GM12878 (cell line): ENCODE results near the gene CAMK1. TPM values are rescaled to one million over a fixed set of nuclear protein-coding genes. Genes with fewer than 3 reads are reported as not detected.
A peak's percentile ranks its signal among the peaks of the same experiment; 100 is the strongest.

Experiments
- ATAC-seq: fragments of 200-7000 bp; cut with Tn5 transposase; 3 replicates; pipeline ENCODE4 v1.9.1; 2020; ENCODE audit warnings: mild to moderate bottlenecking, moderate library complexity
- BruUV-seq: library from RNA; stranded (reverse); fragments of 400-500 nt; replicated peaks from 2 replicates; lab custom pipeline; 2021; lab: Mats Ljungman, UMichigan
- CTCF ChIA-PET: fragments of 300-600 bp; sonication (Branson Sonifier 250); formaldehyde crosslinking; extraction: SDS; loops from one replicate; lab custom pipeline; 2021; ENCODE audit warnings: inconsistent platforms; lab: Yijun Ruan, JAX
- POLR2A ChIA-PET: fragments of 350-600 bp; formaldehyde crosslinking; extraction: SDS; loops from one replicate; lab custom pipeline; 2021; ENCODE audit warnings: inconsistent platforms; lab: Charles Lee
- RAD21 ChIA-PET: fragments of 300-600 bp; sonication (Branson Sonifier 250); formaldehyde crosslinking; loops from one replicate; lab custom pipeline; 2023; ENCODE audit warnings: antibody characterized with exemption; ENCODE audit not compliant: unreplicated experiment; lab: Charles Lee
- SMC1A ChIA-PET: fragments of 300-600 bp; sonication (Branson Sonifier 250); formaldehyde crosslinking; loops from one replicate; lab custom pipeline; 2023; ENCODE audit not compliant: unreplicated experiment, uncharacterized antibody; lab: Charles Lee
- DNase-seq: peaks from one replicate; pipeline ENCODE4 v3.0.0-alpha.2; 2011; ENCODE audit warnings: low read depth, low spot score
- FAIRE-seq: peaks from 3 replicates; lab custom pipeline; 2011; peaks lifted over from hg19 to GRCh38; lab: Jason Lieb, UNC
- H2AFZ ChIP-seq: 2 replicates; pipeline ENCODE4 v1.6.0; 2011; ENCODE audit warnings: low read depth, low read length, control low read depth; ENCODE audit not compliant: control insufficient read depth
- H3K27ac ChIP-seq: 2 replicates; pipeline ENCODE4 v1.5.1; 2011; ENCODE audit warnings: control low read depth; ENCODE audit not compliant: control insufficient read depth, insufficient read depth
- H3K27me3 ChIP-seq, 2 experiments: replicated peaks in 1 of 2; 2 replicates each; pipeline versions ENCODE4 v1.6.0 to v1.6.1; 2011; ENCODE audit warnings: low read length in 1 of 2; ENCODE audit not compliant: control insufficient read depth in 2 of 2, insufficient read depth in 2 of 2
- H3K36me3 ChIP-seq, 2 experiments: 2 replicates each; pipeline ENCODE4 v1.5.1; 2011; ENCODE audit warnings: low read length in 1 of 2; ENCODE audit not compliant: control insufficient read depth in 2 of 2, insufficient read depth in 2 of 2
- H3K4me1 ChIP-seq: 2 replicates; pipeline ENCODE4 v1.6.1; 2011; ENCODE audit warnings: mild to moderate bottlenecking, low read length, moderate library complexity, mixed read lengths; ENCODE audit not compliant: control insufficient read depth, insufficient read depth
- H3K4me2 ChIP-seq: 2 replicates; pipeline ENCODE4 v1.6.0; 2011; ENCODE audit warnings: control low read depth; ENCODE audit not compliant: control insufficient read depth, insufficient read depth
- H3K4me3 ChIP-seq: fragments of 200-600 bp; sonication (generic); 2 replicates; pipeline ENCODE4 v1.5.1; 2016
- H3K79me2 ChIP-seq: 2 replicates; pipeline ENCODE4 v1.6.0; 2011; ENCODE audit warnings: low read length; ENCODE audit not compliant: control insufficient read depth, insufficient read depth
- H3K9ac ChIP-seq: 2 replicates; pipeline ENCODE4 v1.8.0; 2011; ENCODE audit warnings: low read length, control low read depth, mixed read lengths; ENCODE audit not compliant: control insufficient read depth, insufficient read depth
- H3K9me3 ChIP-seq: replicated peaks from 3 replicates; pipeline ENCODE4 v1.5.1; 2011; ENCODE audit warnings: mild to moderate bottlenecking, low read length; ENCODE audit not compliant: control insufficient read depth, insufficient read depth
- H4K20me1 ChIP-seq: 2 replicates; pipeline ENCODE4 v1.6.0; 2011; ENCODE audit not compliant: control insufficient read depth, insufficient read depth
- SP1 ChIP-seq: IDR thresholded peaks from one replicate; pipeline ENCODE4 v1.6.1; 2011; ENCODE audit warnings: low read depth, low read length
- ZBTB4 ChIP-seq: fragments of 450-650 bp; formaldehyde crosslinking; IDR thresholded peaks from 2 replicates; pipeline ENCODE4 v1.4.0; 2022; ENCODE audit warnings: mild to moderate bottlenecking, moderate library complexity
- WGBS: methylation state at CpG from one replicate; pipeline ENCODE4 v1.1.6; 2016; ENCODE audit warnings: low lambda C conversion rate; ENCODE audit not compliant: insufficient replicate concordance, insufficient coverage; ENCODE audit errors: missing lambda C conversion rate; 5-methylcytosine and 5-hydroxymethylcytosine counted together
- in situ Hi-C: fragments of 300-500 bp; cut with MboI; formaldehyde crosslinking; loops from 9 replicates; pipeline ENCODE4 v1.14.3; 2018; ENCODE audit warnings: mixed read lengths
- intact Hi-C: fragments of 100-400 bp; cut with micrococcal nuclease; formaldehyde crosslinking; loops from one replicate; pipeline ENCODE4 v1.14.2; 2022; ENCODE audit not compliant: unreplicated experiment
- polyA plus RNA-seq, 11 experiments: library from polyadenylated mRNA; depleted of rRNA in 4 of 11; unstranded in 6 of 11; stranded (reverse) in 5 of 11; fragments of >200 nt; fragmentation: Nextera tagmentation in 4 of 11; fragmentation: Illumina TruSeq in 1 of 11; extraction: Ambion mirVana in 4 of 11; extraction: Trizol in 1 of 11; gene quantifications; 1 replicate in 1 of 11; 2 replicates in 10 of 11; pipeline versions ENCODE4 v1.2.1 to v1.2.3, GENCODE V29; 2011 to 2016; ENCODE audit warnings: inconsistent platforms in 2 of 11, missing spikeins in 2 of 11, low read depth in 1 of 11
- total RNA-seq, 4 experiments: library from RNA; depleted of rRNA in 3 of 4; stranded (reverse); fragments of >200 nt in 3 of 4; fragmentation: Illumina TruSeq in 1 of 4; extraction: Trizol in 1 of 4; gene quantifications; 2 replicates each; pipeline versions ENCODE4 v1.2.1 to v1.2.3, GENCODE V29; 2013 to 2021

CAMK1 gene
- total and polyA plus RNA-seq, 10 of the 15 experiments (the other 5 are each of a cell fraction or from before 2014, with no cell fraction given) = 0.24 to 2.1 (median 0.51) TPM; not detected in 2

DNA sequence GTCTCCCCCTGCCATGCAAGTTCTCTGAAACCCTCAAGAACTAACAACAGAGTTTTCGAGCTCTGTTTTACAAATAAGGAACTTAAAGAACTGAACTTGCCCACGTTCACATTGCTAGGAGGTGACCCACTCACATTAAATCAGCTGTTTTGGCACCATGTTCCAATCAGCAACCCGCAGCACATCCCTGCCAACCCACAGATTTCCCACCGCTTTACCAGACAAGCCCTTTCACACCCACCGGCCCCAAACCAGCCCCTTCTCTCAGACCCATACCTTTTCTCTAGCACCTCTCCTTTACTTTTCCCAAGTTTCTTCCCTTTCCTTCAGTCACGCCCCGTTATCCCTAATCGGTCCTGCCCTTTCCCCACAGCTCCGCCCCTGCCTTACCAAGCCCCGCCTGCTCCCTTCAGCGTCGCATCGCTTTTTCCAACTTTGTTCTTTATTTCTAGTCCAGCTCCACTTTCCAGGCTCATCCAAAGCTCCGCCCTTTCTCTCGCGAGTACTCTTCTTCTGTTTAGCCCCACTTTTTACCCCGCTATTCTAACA, 39.0 kb downstream of the CAMK1 start:
- peak overlapping the region; percentile 96 for H2AFZ ChIP-seq
- CTCF ChIA-PET = interaction anchor here (1.4 to 2.3 kb wide), 3 partner anchors 9 to 227 kb away, joined by 5 to 10 read pairs (median 7); partner anchors contain the start of genes ARPC4 and TADA3
- in situ Hi-C loops (no loop called here), intact Hi-C loops (loop anchor here (1.0 to 10.0 kb wide), 4 partner anchors 19 to 376 kb away; partner anchors contain the start of genes ARPC4, OGG1 and TADA3)
- H3K79me2 ChIP-seq = peaks cover 29% of the 10 kb centered on the region
- peak overlapping the region; percentile 78 for H3K4me2 ChIP-seq
- H3K9ac ChIP-seq = peak overlapping the region; percentile 40; the same call in 1 of the 2 replicates
- WGBS = 6% methylated on average over 16 of the region's 17 CpGs
- peaks cover 3% of the 10 kb centered on the region for H4K20me1 ChIP-seq
- RAD21 ChIA-PET = interaction anchor here (1.2 to 1.9 kb wide), 6 partner anchors 20 to 368 kb away, joined by 3 to 8 read pairs (median 4); partner anchors contain the start of genes ARPC4, OGG1, TADA3 and THUMPD3
- H3K27ac ChIP-seq = no peak overlapping the region; the same call in 1 of the 2 replicates
- H3K27me3 ChIP-seq = no peaks in the 10 kb centered on the region; a peak in 1 of 4 replicates
- DNase-seq (no peak), ATAC-seq (peak; percentile 61), FAIRE-seq (no peak)
- POLR2A ChIA-PET = interaction anchor here (0.9 to 1.8 kb wide), 3 partner anchors 19 to 62 kb away, joined by 3 to 10 read pairs (median 4); partner anchors contain the start of genes ARPC4, OGG1 and TADA3
- peak overlapping the region; percentile 58; the same call in 1 of the 2 replicates for H3K4me3 ChIP-seq
- no peaks in the 10 kb centered on the region for H3K9me3 ChIP-seq
- peaks cover 12% of the 10 kb centered on the region for H3K4me1 ChIP-seq
- peaks cover 0 to 8% of the 10 kb centered on the region in 2 experiments; a peak in 2 of 4 replicates for H3K36me3 ChIP-seq
- SMC1A ChIA-PET = interaction anchor here (0.6 to 2.7 kb wide), 11 partner anchors 18 to 323 kb away, joined by 3 to 16 read pairs (median 3); partner anchors contain the start of genes ARPC4, MTMR14 and OGG1
- no TSS peak for BruUV-seq
- TF ChIP-seq ZBTB4 (CRISPR knock-in tag) (no peak), SP1 (peak; percentile 18)
